CD14-positive monocyte (primary cell): ENCODE measurements around the gene IRF9. TPM values are rescaled to one million over a fixed set of nuclear protein-coding genes. Genes with fewer than 3 reads are reported as not detected.

ENCODE experiments used
- DNase-seq, 3 donors: peaks; one replicate each; pipeline ENCODE4 v3.0.0-alpha.2; 2011 to 2022
- H2AFZ ChIP-seq: 2 replicates; pipeline ENCODE4 v1.6.0; 2012; ENCODE audit warnings: mild to moderate bottlenecking, low read depth, low read length, inconsistent platforms; ENCODE audit not compliant: insufficient read depth, poor library complexity, severe bottlenecking
- H3K27ac ChIP-seq, 2 donors: 1 replicate in 1 of 2; 2 replicates in 1 of 2; pipeline ENCODE4 v1.5.1; 2012 to 2013; ENCODE audit warnings: low read length in 2 of 2, control low read depth in 1 of 2, inconsistent platforms in 1 of 2, low read depth in 1 of 2, mild to moderate bottlenecking in 1 of 2
- H3K27me3 ChIP-seq, 2 donors: one replicate each; pipeline versions ENCODE4 v1.6.0 to v1.6.1; 2011 to 2013; ENCODE audit warnings: low read length in 2 of 2; ENCODE audit not compliant: control insufficient read depth in 2 of 2, insufficient read depth in 2 of 2
- H3K36me3 ChIP-seq, 2 donors: replicated peaks in 1 of 2; 1 replicate in 1 of 2; 2 replicates in 1 of 2; pipeline versions ENCODE4 v1.5.1 to v1.6.1; 2012 to 2013; ENCODE audit warnings: low read length in 2 of 2, control low read depth in 1 of 2, inconsistent platforms in 1 of 2, mild to moderate bottlenecking in 1 of 2; ENCODE audit not compliant: insufficient read depth in 2 of 2, control insufficient read depth in 1 of 2
- H3K4me1 ChIP-seq, 2 donors: 1 replicate in 1 of 2; 2 replicates in 1 of 2; pipeline versions ENCODE4 v1.5.1 to v1.6.1; 2012 to 2013; ENCODE audit warnings: low read length in 2 of 2, control low read depth in 1 of 2, inconsistent platforms in 1 of 2, mild to moderate bottlenecking in 1 of 2, moderate library complexity in 1 of 2; ENCODE audit not compliant: insufficient read depth in 2 of 2, control insufficient read depth in 1 of 2
- H3K4me2 ChIP-seq: replicated peaks from 2 replicates; pipeline ENCODE3; 2012; ENCODE audit warnings: low read length, moderate library complexity, mild to moderate bottlenecking; ENCODE audit not compliant: poor library complexity, severe bottlenecking; ENCODE audit errors: extremely low read depth
- H3K4me3 ChIP-seq, 3 experiments: fragments of 200-600 bp in 1 of 3; sonication (generic) in 1 of 3; replicated peaks in 1 of 3; 1 replicate in 2 of 3; 2 replicates in 1 of 3; pipeline ENCODE4 v1.5.1; 2011 to 2013; ENCODE audit warnings: low read length in 3 of 3, mild to moderate bottlenecking in 3 of 3, control low read depth in 2 of 3, low read depth in 2 of 3, inconsistent platforms in 1 of 3, moderate library complexity in 1 of 3
- H3K79me2 ChIP-seq: 2 replicates; pipeline ENCODE4 v1.6.0; 2012; ENCODE audit warnings: mild to moderate bottlenecking, control low read depth, inconsistent platforms, low read length, moderate library complexity; ENCODE audit not compliant: insufficient read depth
- H3K9ac ChIP-seq: 2 replicates; pipeline ENCODE4 v1.6.0; 2017; ENCODE audit warnings: low read length, mild to moderate bottlenecking; ENCODE audit not compliant: insufficient read depth, poor library complexity, severe bottlenecking
- H3K9me3 ChIP-seq, 2 donors: replicated peaks in 1 of 2; 1 replicate in 1 of 2; 2 replicates in 1 of 2; pipeline versions ENCODE4 v1.5.1 to v1.6.1; 2012 to 2013; ENCODE audit warnings: low read length in 2 of 2, control low read depth in 1 of 2; ENCODE audit not compliant: control insufficient read depth in 1 of 2, insufficient read depth in 1 of 2
- H4K20me1 ChIP-seq: 2 replicates; pipeline ENCODE4 v1.6.0; 2012; ENCODE audit warnings: mild to moderate bottlenecking, low read length, control low read depth, moderate library complexity; ENCODE audit not compliant: insufficient read depth
- H3K27ac Mint-ChIP-seq, 7 donors: one replicate each; pipeline ENCODE4 v1.8.0; 2020; ENCODE audit warnings: mild to moderate bottlenecking in 7 of 7, mixed read lengths in 7 of 7, moderate library complexity in 6 of 7, inconsistent platforms in 2 of 7
- H3K27me3 Mint-ChIP-seq, 3 donors: one replicate each; pipeline ENCODE4 v1.8.0; 2021 to 2022; ENCODE audit warnings: low read depth in 3 of 3, mild to moderate bottlenecking in 3 of 3, mixed read lengths in 3 of 3, moderate library complexity in 3 of 3, inconsistent platforms in 1 of 3
- H3K36me3 Mint-ChIP-seq, 2 donors: one replicate each; pipeline ENCODE4 v1.8.0; 2020; ENCODE audit warnings: mixed read lengths in 2 of 2, inconsistent platforms in 1 of 2, mild to moderate bottlenecking in 1 of 2
- H3K4me1 Mint-ChIP-seq: one replicate; pipeline ENCODE4 v1.8.0; 2020; ENCODE audit warnings: mild to moderate bottlenecking, mixed read lengths
- H3K4me3 Mint-ChIP-seq, 2 donors: one replicate each; pipeline ENCODE4 v1.8.0; 2020; ENCODE audit warnings: mild to moderate bottlenecking in 2 of 2, mixed read lengths in 2 of 2, moderate library complexity in 1 of 2
- H3K9me3 Mint-ChIP-seq, 7 donors: one replicate each; pipeline ENCODE4 v1.8.0; 2020 to 2022; ENCODE audit warnings: mixed read lengths in 7 of 7, mild to moderate bottlenecking in 6 of 7, moderate library complexity in 6 of 7, inconsistent platforms in 2 of 7
- WGBS: methylation state at CpG from one replicate; pipeline ENCODE4 v1.1.5; 2013; ENCODE audit warnings: missing lambda C conversion rate; ENCODE audit not compliant: insufficient coverage; 5-methylcytosine and 5-hydroxymethylcytosine counted together
- intact Hi-C, 2 donors: fragments of 100-400 bp; cut with micrococcal nuclease; formaldehyde crosslinking; loops; one replicate each; pipeline versions ENCODE4 v1.15.0 to v1.15.1; 2023
- polyA plus RNA-seq, 3 donors: library from polyadenylated mRNA; depleted of rRNA in 1 of 3; unstranded in 2 of 3; stranded (reverse) in 1 of 3; fragments of 300-500 nt in 2 of 3; fragments of >200 nt in 1 of 3; fragmentation: Illumina TruSeq in 2 of 3; gene quantifications; 1 replicate in 2 of 3; 2 replicates in 1 of 3; pipeline ENCODE4 v1.2.3, GENCODE V29; 2012 to 2021
- TF ChIP-seq, protein P1 (sequence below): fragments of 200-600 bp; IDR thresholded peaks from one replicate; pipeline ENCODE4 v1.8.0; 2022; ENCODE audit warnings: antibody characterized with exemption, mild to moderate bottlenecking

IRF9 gene
- polyA plus RNA-seq, 3 donors = 44.7 to 208 (median 56.0) TPM

DNA sequence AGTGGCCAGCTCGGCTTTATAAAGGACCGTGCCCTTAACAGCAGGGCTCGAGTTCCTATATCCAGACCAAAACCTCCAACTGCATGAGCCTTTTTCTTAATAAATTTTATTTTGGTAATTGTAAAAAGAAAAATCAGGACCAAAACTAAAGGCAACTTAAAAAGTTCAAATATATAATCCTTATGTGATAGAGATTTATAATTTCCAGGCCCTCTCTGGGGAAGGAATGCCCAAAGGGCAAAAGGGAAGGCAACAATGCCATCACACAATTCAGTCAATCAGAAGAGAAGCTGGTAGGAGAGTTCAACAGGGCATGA lies 28.0 kb downstream of the IRF9 start:
- Histone ChIP-seq H3K27me3 (no peaks in the 10 kb centered on the region), H3K9ac (no peak overlapping the region), H3K27ac (peak overlapping the region in 1 of 2 donors; percentile 40), H3K4me2 (peak overlapping the region; percentile 97), H3K9me3 (no peaks in the 10 kb centered on the region), H3K4me1 (peaks cover 18 to 23% of the 10 kb centered on the region in 2 donors), H3K4me3 (peak overlapping the region in 1 of 3 experiments; percentile 79), H3K79me2 (peaks cover 20% of the 10 kb centered on the region), H2AFZ (peak overlapping the region; percentile 79), H4K20me1 (no peaks in the 10 kb centered on the region), H3K36me3 (peaks cover 21 to 57% of the 10 kb centered on the region in 2 donors)
- peak overlapping the region; percentile 51 to 83 for H3K4me3 Mint-ChIP-seq
- H3K4me1 Mint-ChIP-seq = peaks cover 30% of the 10 kb centered on the region
- no peaks in the 10 kb centered on the region for H3K9me3 Mint-ChIP-seq
- peaks cover 49 to 60% of the 10 kb centered on the region in 2 donors for H3K36me3 Mint-ChIP-seq
- no CpG with 5 or more reads among the region's 3 CpGs for WGBS
- H3K27ac Mint-ChIP-seq = peak overlapping the region in 6 of 7 donors; percentile 28 to 91 (median 80)
- peaks cover 0 to 3% (median 0%) of the 10 kb centered on the region in 3 donors for H3K27me3 Mint-ChIP-seq
- TF ChIP-seq, protein P1, sequence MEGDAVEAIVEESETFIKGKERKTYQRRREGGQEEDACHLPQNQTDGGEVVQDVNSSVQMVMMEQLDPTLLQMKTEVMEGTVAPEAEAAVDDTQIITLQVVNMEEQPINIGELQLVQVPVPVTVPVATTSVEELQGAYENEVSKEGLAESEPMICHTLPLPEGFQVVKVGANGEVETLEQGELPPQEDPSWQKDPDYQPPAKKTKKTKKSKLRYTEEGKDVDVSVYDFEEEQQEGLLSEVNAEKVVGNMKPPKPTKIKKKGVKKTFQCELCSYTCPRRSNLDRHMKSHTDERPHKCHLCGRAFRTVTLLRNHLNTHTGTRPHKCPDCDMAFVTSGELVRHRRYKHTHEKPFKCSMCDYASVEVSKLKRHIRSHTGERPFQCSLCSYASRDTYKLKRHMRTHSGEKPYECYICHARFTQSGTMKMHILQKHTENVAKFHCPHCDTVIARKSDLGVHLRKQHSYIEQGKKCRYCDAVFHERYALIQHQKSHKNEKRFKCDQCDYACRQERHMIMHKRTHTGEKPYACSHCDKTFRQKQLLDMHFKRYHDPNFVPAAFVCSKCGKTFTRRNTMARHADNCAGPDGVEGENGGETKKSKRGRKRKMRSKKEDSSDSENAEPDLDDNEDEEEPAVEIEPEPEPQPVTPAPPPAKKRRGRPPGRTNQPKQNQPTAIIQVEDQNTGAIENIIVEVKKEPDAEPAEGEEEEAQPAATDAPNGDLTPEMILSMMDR = no peak
- intact Hi-C loops = no loop called here
- no peak for DNase-seq

DNA sequence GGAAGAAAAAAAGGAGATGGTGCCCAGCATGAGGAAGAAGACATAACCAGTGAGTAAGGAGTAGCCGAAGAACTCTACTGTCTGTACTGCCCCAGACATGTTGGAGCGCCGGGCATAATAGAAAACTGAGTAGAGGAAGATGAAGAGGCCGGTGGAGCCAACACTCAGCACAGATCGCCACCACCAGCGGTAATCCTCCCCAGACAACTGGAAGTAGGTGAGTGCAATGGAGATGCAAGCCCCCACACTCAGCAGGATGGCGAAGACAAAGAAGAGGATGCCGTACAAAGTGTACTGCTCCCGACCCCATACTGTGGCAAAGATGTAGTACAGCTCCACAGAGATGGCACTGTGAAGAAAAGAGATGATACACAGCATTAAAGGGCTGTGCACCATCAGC lies 28.4 kb downstream of the IRF9 start:
- Histone ChIP-seq H3K27me3 (no peaks in the 10 kb centered on the region), H3K9ac (no peak overlapping the region), H3K27ac (no peak overlapping the region), H3K79me2 (peaks cover 24% of the 10 kb centered on the region), H3K9me3 (no peaks in the 10 kb centered on the region), H3K4me2 (peak overlapping the region; percentile 97), H3K4me1 (peaks cover 22 to 27% of the 10 kb centered on the region in 2 donors), H4K20me1 (no peaks in the 10 kb centered on the region), H2AFZ (no peak overlapping the region), H3K4me3 (no peak overlapping the region), H3K36me3 (peaks cover 21 to 52% of the 10 kb centered on the region in 2 donors)
- DNase-seq = no peak
- WGBS = 93% methylated on average over 2 of the region's 9 CpGs
- H3K4me3 Mint-ChIP-seq = no peak overlapping the region
- TF ChIP-seq, protein P1 = no peak
- peaks cover 49 to 56% of the 10 kb centered on the region in 2 donors for H3K36me3 Mint-ChIP-seq
- intact Hi-C loops = no loop called here
- H3K27me3 Mint-ChIP-seq = peaks cover 0 to 3% (median 0%) of the 10 kb centered on the region in 3 donors
- H3K9me3 Mint-ChIP-seq = no peaks in the 10 kb centered on the region
- peaks cover 34% of the 10 kb centered on the region for H3K4me1 Mint-ChIP-seq
- H3K27ac Mint-ChIP-seq = peak overlapping the region in 6 of 7 donors; percentile 28 to 91 (median 80)
